Measurements from ENCODE around the gene LTBP1. TPM values are rescaled to one million over a fixed set of nuclear protein-coding genes. Genes with fewer than 3 reads are reported as not detected.

The LTBP1 gene
- total and polyA plus RNA-seq, 2 experiments from 2014 or later: 15.7 to 49.8 TPM

DNA sequence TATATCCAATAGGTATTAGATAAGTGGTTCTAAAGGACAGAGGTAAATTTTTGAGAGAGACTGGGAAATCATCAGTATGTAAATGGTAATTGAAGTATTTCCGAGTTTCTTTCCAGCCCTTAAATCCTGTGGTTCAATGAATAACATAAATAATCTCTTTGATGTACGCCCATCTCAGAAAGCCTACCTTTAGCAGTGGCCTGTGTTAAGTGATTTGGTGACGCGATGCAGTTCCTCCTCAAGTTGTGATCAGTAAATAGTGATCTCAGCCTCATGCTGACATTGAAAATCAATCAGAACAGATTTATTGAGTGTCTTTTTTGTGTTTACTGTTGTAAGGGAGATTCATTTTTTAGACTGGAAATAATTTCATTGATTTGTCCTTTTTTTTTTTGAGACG is 392.5 kb downstream of the LTBP1 start:
- no peaks in the 10 kb centered on the region for H3K9me3 Mint-ChIP-seq
- no peak for ATAC-seq

More for the DNA sequence above, 392.5 kb downstream of the LTBP1 start:
- Mint-ChIP-seq H3K27ac (no peak overlapping the region), H3K36me3 (ENCODE audit: low read depth) (no peaks in the 10 kb centered on the region), H3K4me1 (no peaks in the 10 kb centered on the region), H3K27me3 (ENCODE audit: insufficient read depth, low read depth, poor library complexity) (no peaks in the 10 kb centered on the region), H3K4me3 (no peak overlapping the region)
- no peak for DNase-seq (ENCODE audit: low spot score)
- H3K4me3 ChIP-seq: no peak overlapping the region
- H3K27me3 ChIP-seq (ENCODE audit: insufficient read depth): no peaks in the 10 kb centered on the region
- no peak overlapping the region for H2AFZ ChIP-seq
- 0 out of 2 replicates have a peak, but pooled peaks cover 9% of the 10 kb centered on the region for H3K9me2 ChIP-seq (ENCODE audit: insufficient read depth)
- H3K4me2 ChIP-seq: no peak overlapping the region
- no peak overlapping the region for H3K27ac ChIP-seq (ENCODE audit: low read depth)
- no peaks in the 10 kb centered on the region for H3K4me1 ChIP-seq (ENCODE audit: insufficient read depth)
- no peaks in the 10 kb centered on the region for H3K79me2 ChIP-seq (replicated peaks; ENCODE audit: insufficient read depth)
- no peak for TF ChIP-seq ZNF114 (CRISPR knock-in tag; IDR thresholded peaks at IDR 0.05)
- TF ChIP-seq, protein P1, sequence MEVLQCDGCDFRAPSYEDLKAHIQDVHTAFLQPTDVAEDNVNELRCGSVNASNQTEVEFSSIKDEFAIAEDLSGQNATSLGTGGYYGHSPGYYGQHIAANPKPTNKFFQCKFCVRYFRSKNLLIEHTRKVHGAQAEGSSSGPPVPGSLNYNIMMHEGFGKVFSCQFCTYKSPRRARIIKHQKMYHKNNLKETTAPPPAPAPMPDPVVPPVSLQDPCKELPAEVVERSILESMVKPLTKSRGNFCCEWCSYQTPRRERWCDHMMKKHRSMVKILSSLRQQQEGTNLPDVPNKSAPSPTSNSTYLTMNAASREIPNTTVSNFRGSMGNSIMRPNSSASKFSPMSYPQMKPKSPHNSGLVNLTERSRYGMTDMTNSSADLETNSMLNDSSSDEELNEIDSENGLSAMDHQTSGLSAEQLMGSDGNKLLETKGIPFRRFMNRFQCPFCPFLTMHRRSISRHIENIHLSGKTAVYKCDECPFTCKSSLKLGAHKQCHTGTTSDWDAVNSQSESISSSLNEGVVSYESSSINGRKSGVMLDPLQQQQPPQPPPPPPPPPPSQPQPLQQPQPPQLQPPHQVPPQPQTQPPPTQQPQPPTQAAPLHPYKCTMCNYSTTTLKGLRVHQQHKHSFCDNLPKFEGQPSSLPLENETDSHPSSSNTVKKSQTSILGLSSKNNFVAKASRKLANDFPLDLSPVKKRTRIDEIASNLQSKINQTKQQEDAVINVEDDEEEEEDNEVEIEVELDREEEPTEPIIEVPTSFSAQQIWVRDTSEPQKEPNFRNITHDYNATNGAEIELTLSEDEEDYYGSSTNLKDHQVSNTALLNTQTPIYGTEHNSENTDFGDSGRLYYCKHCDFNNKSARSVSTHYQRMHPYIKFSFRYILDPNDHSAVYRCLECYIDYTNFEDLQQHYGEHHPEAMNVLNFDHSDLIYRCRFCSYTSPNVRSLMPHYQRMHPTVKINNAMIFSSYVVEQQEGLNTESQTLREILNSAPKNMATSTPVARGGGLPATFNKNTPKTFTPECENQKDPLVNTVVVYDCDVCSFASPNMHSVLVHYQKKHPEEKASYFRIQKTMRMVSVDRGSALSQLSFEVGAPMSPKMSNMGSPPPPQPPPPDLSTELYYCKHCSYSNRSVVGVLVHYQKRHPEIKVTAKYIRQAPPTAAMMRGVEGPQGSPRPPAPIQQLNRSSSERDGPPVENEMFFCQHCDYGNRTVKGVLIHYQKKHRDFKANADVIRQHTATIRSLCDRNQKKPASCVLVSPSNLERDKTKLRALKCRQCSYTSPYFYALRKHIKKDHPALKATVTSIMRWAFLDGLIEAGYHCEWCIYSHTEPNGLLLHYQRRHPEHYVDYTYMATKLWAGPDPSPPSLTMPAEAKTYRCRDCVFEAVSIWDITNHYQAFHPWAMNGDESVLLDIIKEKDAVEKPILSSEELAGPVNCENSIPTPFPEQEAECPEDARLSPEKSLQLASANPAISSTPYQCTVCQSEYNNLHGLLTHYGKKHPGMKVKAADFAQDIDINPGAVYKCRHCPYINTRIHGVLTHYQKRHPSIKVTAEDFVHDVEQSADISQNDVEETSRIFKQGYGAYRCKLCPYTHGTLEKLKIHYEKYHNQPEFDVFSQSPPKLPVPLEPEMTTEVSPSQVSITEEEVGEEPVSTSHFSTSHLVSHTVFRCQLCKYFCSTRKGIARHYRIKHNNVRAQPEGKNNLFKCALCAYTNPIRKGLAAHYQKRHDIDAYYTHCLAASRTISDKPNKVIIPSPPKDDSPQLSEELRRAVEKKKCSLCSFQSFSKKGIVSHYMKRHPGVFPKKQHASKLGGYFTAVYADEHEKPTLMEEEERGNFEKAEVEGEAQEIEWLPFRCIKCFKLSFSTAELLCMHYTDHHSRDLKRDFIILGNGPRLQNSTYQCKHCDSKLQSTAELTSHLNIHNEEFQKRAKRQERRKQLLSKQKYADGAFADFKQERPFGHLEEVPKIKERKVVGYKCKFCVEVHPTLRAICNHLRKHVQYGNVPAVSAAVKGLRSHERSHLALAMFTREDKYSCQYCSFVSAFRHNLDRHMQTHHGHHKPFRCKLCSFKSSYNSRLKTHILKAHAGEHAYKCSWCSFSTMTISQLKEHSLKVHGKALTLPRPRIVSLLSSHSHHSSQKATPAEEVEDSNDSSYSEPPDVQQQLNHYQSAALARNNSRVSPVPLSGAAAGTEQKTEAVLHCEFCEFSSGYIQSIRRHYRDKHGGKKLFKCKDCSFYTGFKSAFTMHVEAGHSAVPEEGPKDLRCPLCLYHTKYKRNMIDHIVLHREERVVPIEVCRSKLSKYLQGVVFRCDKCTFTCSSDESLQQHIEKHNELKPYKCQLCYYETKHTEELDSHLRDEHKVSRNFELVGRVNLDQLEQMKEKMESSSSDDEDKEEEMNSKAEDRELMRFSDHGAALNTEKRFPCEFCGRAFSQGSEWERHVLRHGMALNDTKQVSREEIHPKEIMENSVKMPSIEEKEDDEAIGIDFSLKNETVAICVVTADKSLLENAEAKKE (CRISPR knock-in tag; IDR thresholded peaks at IDR 0.05): no peak
- TF ChIP-seq EZH2phosphoT487 (IDR thresholded peaks at IDR 0.05; ENCODE audit: unreplicated experiment): no peak
- TF ChIP-seq ZNF331 (CRISPR knock-in tag; IDR thresholded peaks at IDR 0.05; ENCODE audit: low read depth): no peak
- TF ChIP-seq, protein P2, sequence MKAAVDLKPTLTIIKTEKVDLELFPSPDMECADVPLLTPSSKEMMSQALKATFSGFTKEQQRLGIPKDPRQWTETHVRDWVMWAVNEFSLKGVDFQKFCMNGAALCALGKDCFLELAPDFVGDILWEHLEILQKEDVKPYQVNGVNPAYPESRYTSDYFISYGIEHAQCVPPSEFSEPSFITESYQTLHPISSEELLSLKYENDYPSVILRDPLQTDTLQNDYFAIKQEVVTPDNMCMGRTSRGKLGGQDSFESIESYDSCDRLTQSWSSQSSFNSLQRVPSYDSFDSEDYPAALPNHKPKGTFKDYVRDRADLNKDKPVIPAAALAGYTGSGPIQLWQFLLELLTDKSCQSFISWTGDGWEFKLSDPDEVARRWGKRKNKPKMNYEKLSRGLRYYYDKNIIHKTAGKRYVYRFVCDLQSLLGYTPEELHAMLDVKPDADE (IDR thresholded peaks at IDR 0.05): no peak
- no peak for TF ChIP-seq CREB1 (CRISPR knock-in tag; IDR thresholded peaks at IDR 0.05; ENCODE audit: low read depth)
- TF ChIP-seq JUNB (IDR thresholded peaks at IDR 0.05; ENCODE audit: unreplicated experiment): no peak
- no peak for TF ChIP-seq EZH2 (IDR thresholded peaks at IDR 0.05; ENCODE audit: low read depth, unreplicated experiment)
- TF ChIP-seq, protein P3, sequence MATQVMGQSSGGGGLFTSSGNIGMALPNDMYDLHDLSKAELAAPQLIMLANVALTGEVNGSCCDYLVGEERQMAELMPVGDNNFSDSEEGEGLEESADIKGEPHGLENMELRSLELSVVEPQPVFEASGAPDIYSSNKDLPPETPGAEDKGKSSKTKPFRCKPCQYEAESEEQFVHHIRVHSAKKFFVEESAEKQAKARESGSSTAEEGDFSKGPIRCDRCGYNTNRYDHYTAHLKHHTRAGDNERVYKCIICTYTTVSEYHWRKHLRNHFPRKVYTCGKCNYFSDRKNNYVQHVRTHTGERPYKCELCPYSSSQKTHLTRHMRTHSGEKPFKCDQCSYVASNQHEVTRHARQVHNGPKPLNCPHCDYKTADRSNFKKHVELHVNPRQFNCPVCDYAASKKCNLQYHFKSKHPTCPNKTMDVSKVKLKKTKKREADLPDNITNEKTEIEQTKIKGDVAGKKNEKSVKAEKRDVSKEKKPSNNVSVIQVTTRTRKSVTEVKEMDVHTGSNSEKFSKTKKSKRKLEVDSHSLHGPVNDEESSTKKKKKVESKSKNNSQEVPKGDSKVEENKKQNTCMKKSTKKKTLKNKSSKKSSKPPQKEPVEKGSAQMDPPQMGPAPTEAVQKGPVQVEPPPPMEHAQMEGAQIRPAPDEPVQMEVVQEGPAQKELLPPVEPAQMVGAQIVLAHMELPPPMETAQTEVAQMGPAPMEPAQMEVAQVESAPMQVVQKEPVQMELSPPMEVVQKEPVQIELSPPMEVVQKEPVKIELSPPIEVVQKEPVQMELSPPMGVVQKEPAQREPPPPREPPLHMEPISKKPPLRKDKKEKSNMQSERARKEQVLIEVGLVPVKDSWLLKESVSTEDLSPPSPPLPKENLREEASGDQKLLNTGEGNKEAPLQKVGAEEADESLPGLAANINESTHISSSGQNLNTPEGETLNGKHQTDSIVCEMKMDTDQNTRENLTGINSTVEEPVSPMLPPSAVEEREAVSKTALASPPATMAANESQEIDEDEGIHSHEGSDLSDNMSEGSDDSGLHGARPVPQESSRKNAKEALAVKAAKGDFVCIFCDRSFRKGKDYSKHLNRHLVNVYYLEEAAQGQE (IDR thresholded peaks at IDR 0.05; ENCODE audit: unreplicated experiment): no peak
- no peak for TF ChIP-seq NANOG (IDR thresholded peaks at IDR 0.05; ENCODE audit: borderline replicate concordance)
- TF ChIP-seq POLR2AphosphoS5 (IDR thresholded peaks at IDR 0.05; ENCODE audit: low read depth): no peak
- no peak for TF ChIP-seq STAT1 (IDR thresholded peaks at IDR 0.05; ENCODE audit: unreplicated experiment)
- TF ChIP-seq, protein P4, sequence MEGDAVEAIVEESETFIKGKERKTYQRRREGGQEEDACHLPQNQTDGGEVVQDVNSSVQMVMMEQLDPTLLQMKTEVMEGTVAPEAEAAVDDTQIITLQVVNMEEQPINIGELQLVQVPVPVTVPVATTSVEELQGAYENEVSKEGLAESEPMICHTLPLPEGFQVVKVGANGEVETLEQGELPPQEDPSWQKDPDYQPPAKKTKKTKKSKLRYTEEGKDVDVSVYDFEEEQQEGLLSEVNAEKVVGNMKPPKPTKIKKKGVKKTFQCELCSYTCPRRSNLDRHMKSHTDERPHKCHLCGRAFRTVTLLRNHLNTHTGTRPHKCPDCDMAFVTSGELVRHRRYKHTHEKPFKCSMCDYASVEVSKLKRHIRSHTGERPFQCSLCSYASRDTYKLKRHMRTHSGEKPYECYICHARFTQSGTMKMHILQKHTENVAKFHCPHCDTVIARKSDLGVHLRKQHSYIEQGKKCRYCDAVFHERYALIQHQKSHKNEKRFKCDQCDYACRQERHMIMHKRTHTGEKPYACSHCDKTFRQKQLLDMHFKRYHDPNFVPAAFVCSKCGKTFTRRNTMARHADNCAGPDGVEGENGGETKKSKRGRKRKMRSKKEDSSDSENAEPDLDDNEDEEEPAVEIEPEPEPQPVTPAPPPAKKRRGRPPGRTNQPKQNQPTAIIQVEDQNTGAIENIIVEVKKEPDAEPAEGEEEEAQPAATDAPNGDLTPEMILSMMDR (conservative IDR thresholded peaks at IDR 0.05; ENCODE audit: low read depth in 2 of 2): no peak
- H4K20me1 ChIP-seq (replicated peaks; ENCODE audit: insufficient read depth): no peaks in the 10 kb centered on the region
- no peaks in the 10 kb centered on the region for H3F3A ChIP-seq (replicated peaks; ENCODE audit: low read depth)
- H3K36me3 ChIP-seq (ENCODE audit: insufficient read depth): no peaks in the 10 kb centered on the region

All from GM23338 (cell line).